ENCODE data around the gene ZNF787.

DNA sequence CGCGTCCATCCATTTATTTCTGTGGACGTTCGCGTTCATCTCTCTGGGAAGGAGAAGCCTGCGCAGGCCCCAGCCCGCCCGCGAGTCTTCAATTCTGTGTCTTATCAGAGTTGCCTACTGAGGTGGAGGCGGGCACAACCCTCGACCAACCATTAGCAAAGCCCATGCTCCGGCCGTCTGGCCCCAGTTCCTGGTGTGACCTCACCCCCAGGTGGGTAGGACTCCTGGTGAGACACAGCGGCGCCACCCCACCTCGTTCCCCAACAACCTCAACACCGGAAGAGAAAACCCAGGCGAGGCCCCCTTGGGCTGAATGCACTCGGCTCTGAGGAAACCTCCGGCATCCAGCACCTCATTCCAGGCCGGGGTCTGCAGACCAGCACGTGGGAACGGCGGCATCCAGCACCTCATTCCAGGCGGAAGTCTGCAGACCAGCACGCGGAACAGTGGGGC lies 14.7 kb downstream of the ZNF787 start:
- TF ChIP-seq, protein P1, sequence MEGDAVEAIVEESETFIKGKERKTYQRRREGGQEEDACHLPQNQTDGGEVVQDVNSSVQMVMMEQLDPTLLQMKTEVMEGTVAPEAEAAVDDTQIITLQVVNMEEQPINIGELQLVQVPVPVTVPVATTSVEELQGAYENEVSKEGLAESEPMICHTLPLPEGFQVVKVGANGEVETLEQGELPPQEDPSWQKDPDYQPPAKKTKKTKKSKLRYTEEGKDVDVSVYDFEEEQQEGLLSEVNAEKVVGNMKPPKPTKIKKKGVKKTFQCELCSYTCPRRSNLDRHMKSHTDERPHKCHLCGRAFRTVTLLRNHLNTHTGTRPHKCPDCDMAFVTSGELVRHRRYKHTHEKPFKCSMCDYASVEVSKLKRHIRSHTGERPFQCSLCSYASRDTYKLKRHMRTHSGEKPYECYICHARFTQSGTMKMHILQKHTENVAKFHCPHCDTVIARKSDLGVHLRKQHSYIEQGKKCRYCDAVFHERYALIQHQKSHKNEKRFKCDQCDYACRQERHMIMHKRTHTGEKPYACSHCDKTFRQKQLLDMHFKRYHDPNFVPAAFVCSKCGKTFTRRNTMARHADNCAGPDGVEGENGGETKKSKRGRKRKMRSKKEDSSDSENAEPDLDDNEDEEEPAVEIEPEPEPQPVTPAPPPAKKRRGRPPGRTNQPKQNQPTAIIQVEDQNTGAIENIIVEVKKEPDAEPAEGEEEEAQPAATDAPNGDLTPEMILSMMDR (IDR thresholded peaks at IDR 0.05 in 2 of 3, conservative IDR thresholded peaks at IDR 0.05 in 1 of 3; ENCODE audit: control insufficient read depth in 2 of 3, extremely low read depth in 1 of 3, insufficient read depth in 1 of 3, low read depth in 3 of 3, low read length in 3 of 3): no peak
- TF ChIP-seq JUND (IDR thresholded peaks at IDR 0.05; ENCODE audit: low read depth, low read length) (no peak), CEBPB (IDR thresholded peaks at IDR 0.05; ENCODE audit: borderline replicate concordance in 1 of 2, low read depth in 2 of 2, low read length in 2 of 2) (no peak), EP300 (IDR thresholded peaks at IDR 0.05; ENCODE audit: borderline replicate concordance in 1 of 2, control insufficient read depth in 1 of 2, low read depth in 2 of 2, low read length in 2 of 2) (no peak), EZH2 (IDR thresholded peaks at IDR 0.05; ENCODE audit: borderline replicate concordance, control insufficient read depth, low read depth, low read length) (no peak), RAD51 (IDR thresholded peaks at IDR 0.05) (no peak), CREB1 (IDR thresholded peaks at IDR 0.05; ENCODE audit: low read depth) (no peak), ESRRA (IDR thresholded peaks at IDR 0.05; ENCODE audit: low read length) (no peak)
- TF ChIP-seq, protein P2, sequence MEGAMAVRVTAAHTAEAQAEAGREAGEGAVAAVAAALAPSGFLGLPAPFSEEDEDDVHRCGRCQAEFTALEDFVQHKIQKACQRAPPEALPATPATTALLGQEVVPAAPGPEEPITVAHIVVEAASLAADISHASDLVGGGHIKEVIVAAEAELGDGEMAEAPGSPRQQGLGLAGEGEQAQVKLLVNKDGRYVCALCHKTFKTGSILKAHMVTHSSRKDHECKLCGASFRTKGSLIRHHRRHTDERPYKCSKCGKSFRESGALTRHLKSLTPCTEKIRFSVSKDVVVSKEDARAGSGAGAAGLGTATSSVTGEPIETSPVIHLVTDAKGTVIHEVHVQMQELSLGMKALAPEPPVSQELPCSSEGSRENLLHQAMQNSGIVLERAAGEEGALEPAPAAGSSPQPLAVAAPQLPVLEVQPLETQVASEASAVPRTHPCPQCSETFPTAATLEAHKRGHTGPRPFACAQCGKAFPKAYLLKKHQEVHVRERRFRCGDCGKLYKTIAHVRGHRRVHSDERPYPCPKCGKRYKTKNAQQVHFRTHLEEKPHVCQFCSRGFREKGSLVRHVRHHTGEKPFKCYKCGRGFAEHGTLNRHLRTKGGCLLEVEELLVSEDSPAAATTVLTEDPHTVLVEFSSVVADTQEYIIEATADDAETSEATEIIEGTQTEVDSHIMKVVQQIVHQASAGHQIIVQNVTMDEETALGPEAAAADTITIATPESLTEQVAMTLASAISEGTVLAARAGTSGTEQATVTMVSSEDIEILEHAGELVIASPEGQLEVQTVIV (IDR thresholded peaks at IDR 0.05; ENCODE audit: borderline replicate concordance, partially characterized antibody): no peak

Data from GM12878 (cell line).